NCI-H226 (cell line): Measurements from ENCODE around the gene MLLT6.

Source experiments
- DNase-seq: peaks from one replicate; pipeline ENCODE4 v3.0.0-alpha.2; 2015

MLLT6 gene

DNA sequence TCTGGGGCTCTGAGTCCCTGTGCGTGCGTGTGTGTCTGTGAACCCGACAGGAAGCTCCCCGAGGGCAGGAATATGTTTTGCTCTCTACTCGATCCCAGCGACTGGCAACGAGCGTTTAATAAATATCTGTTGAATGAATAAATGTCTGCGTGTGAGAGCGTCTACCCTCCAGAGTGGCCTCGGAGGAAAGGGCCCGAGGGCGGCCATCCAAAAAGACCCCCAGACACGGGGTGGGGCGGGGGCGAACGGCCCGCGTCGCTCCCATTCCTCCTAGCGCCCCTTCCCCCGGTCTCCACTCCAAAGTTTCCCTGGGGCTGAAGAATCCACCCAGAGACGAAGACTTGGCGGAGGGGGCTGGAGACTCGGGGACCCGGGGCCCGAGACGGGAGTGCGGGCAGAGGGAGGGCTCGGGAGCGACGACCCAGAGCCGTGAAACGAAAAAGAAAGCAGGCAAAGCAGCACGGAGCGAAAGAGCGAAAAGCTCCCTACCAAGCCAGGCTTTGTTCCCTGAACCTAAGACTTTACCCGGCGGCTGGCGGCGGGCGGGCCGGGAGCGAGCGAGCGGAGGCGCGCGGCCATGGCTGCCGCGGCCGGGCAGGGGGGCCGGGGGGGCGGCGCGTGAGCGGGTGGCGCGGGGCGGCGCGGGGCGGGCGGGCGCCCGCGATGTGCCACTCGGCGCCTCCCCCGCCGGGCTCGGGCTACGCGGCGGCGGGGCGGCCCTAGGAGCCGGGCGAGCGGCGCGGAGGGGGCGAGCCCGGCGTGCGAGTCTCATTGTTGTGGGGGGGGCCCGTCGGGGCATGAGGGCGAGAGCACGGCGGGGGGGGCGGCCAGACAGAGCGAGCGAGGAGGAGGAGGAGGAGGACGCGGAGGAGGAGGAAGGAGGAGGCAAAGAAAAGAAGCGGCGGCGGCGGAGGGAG is at the start of gene MLLT6:
Gene MLLT6 (plus strand): TSS at position 668 of the 917 bp plus-strand sequence. CDS start 360 bp downstream, outside the sequence.
- DNase-seq: peak; percentile 51

DNA sequence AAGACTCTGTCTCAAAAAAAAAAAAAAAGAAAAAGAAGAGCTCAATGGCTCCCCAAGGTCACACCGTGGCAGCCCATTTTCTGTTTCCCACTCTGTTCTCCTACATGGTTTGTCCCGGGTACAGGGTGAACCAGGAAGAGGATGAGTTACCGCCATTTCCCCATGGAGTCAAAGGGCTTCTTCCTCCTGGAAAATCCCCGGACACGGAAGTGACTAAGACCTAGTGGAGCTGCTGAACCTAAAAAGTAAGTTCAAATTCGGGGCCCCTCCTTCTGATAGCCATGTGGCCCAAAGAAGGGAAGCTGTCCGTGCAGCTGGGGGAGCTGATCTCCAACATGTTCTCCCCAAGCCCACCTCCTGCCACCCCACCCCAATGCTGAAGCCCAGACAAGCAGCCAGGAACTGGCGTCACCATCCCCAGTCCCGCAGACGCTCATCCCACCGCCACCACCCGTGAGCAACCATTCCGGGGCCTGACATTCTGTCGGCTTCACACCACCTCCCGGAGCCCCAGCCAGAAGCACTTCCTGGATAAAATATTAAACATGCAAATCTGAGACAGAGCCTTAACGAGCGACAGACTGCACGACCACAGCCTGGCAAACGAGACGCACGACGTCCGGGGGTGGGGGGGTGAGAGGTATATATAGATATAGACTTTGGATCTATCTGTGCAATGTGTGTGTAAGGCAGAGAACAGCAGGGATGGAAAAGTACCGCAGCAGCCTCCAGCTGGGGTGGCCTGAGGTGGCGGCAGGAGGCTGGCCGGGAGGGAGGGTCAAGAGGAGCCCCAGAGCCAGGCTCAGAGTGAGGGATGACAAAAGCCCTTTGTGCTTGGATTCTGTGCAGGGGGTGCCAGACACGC is 47.9 kb upstream of the MLLT6 start:
- no peak for DNase-seq

DNA sequence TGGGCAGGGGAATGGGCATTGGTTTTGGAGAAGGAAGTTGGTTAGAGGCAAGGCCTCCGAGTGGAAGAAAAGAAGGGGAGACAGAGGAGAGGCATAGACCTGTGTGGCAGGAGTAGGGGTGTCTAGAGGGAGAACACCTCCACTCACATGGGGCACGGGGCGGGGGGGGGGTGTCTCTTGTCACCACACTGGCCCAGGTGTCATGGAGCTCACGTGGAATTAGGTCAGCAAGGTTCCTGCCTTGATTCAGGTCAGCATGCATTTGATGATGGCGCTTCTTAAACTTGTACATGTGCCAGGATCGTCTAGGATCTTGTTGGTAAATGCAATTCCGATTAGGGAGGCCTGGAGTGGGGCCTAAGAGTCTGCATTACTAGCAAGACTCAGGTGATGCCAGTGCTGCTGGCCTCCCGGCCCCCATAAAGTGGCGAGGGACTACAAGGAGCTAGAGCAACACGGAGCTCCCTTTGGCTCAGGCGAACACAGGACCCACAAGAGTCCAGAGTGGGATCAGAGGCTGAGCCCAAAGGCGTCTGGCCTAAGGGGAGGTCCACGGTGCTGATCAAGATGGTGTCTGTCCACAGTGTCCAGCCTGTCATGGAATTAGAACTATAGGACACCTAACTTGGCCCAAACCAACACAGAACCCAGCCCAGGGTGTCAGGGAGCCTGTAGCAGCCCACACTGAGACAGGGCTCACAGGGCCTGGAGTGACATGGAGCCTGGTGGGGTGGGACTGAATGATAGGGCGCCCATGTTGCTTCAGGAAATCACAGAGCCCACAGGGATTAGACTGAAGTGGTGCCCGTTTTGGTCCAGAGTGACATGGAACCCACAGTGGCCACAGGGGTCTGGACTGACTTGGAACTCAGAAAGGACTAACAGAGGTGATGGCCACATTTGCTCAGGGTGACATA is 47.0 kb upstream of the MLLT6 start:
- DNase-seq: no peak

DNA sequence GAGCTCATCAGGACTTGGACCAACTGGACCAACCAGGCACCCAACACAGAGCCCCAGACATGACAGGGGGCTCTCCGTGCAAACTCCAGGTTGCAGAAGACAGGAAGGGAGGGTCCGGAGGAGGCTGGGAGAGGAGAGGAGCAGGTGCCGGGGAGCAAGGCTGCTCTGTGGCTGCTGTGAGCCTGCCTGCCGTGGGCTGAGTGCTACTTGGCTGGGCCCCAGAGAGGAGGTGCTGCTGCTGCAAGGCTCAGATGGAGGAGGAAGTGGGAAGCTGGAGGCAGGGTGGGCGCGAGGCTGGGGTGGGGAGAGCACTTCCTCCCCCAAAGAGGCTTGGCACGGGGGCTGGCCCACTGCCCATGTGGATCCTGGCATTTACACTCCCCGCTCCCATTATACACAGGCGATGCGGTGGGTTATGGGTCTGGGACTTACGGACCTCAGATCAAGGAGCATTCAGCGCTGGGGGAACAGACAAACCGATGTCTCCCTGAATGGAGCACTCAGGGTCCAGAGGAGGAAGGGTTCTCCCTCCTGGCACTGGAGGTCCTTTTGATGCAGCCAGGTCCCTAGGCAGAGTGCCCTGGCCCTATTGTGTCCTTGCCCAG is 46.2 kb upstream of the MLLT6 start:
- DNase-seq: no peak

DNA sequence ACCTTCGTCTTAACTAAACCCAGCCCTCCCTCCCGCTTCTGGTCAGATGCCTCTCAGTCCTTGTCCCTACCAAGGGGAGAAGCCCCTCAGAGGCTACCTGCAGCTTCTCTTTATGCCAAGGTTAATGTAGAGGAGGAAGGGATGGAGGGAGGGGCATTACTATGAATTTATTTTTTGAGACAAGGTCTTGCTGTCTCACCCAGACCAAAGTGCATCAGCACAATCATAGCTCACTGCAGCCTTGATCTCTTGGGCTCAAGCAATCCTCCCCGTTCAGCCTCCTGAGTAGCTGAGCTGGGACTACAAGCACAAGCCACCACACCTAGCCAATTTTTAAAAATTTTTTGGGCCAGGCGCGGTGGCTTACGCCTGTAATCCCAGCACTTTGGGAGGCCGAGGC is 45.7 kb upstream of the MLLT6 start:
- no peak for DNase-seq

DNA sequence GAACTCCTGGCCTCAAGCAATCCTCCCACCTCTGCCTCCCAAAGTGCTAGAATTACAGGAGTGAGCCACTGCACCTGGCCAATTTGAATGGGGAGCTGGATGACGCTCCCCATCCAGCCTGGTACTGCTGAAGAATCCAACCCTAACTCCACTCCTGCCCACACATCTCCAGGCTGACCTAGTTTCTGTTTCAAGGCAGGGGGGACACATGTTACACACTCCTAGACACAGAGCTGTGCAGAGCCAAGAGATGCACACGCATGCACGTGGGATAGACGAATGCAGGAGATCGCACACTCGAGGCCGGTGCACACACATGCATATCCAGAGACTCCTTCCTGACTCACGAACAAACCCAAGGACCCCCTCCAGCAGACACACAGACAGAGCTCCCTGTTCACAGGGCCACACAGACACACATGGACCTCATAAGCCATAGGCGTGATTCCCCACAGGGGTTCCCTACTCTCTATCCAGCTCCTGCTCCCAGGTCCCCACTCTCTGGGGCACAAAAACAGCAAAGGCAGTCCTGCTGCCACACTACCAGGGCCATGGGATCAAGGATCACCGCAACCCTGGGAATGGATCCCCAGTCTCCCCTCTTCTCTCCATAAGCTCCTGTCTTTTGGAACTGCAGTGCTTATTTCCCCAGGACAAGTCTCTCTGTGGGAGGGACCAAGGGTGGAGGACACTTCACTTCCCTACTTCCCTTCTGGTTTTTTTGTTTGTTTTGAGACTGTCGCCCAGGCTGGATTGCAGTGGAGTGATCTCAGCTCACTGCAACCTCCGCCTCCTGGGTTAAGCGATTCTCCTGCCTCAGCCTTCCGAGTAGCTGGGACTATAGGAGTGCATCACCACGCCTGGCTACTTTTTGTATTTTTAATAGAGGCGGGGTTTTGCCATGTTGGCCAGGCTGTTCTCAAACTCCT is 44.7 kb upstream of the MLLT6 start:
- no peak for DNase-seq

DNA sequence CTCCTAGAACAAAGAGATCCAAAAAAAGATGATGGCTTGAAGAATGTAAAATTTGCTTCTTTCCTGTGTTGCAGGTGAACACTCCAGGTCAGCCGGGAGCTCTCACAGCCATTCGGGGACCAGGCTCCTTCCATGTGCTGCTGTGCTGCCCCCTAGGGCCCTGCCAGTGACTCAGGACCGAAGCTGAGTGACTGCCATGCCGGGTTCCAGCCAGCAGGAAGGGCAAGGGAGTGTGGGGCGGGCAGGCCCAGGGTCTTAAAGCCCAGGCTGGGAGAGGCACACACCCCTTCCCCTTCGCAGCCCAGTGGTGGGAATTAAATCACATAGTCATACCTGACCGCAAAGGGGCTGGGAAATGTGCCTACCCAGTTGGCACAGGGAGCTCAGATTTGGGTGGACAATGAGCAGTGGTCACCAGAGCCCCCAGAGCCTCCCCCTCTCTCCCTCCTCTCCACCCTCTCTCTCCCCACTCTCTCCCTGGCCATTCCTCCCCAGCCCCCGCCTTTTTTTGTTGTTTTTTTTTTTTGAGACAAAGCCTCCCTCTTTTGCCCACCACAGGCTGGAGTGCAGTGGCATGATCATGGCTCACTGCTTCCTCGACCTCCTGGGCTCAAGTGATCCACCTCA is 41.8 kb upstream of the MLLT6 start:
- DNase-seq: peak; percentile 65

DNA sequence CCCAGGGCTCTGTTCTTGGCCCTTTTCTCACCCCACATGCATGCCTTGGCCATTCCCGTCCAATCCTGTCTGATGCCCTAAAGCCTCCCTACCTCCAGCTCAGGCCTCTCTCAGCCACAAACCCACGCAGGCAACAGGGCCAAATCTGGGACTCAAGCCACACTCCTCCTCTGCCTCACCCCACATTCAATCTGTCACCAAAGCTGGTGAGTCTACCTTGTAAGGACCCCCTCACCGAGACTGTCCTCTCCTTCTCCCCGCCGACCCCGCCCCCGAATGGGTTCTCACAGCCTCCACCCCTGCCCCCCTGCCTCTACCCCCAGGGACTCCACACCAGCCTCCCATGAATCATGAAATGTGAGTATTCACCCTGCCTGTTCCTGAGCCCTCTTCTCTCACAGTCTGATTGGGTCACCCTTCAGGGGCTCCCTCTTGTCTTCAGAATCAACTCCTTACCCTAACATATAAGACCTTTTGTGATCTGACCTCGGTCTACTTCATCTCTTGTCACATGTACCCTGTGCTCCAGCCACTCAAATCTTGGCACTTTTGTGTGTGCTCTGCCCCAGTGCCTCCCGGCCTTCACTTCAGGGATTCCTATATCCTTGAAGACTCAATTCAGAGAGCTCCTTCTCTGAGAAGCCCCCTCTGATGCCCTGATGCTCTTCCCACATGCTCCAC is 41.0 kb upstream of the MLLT6 start:
- DNase-seq: peak; percentile 36

DNA sequence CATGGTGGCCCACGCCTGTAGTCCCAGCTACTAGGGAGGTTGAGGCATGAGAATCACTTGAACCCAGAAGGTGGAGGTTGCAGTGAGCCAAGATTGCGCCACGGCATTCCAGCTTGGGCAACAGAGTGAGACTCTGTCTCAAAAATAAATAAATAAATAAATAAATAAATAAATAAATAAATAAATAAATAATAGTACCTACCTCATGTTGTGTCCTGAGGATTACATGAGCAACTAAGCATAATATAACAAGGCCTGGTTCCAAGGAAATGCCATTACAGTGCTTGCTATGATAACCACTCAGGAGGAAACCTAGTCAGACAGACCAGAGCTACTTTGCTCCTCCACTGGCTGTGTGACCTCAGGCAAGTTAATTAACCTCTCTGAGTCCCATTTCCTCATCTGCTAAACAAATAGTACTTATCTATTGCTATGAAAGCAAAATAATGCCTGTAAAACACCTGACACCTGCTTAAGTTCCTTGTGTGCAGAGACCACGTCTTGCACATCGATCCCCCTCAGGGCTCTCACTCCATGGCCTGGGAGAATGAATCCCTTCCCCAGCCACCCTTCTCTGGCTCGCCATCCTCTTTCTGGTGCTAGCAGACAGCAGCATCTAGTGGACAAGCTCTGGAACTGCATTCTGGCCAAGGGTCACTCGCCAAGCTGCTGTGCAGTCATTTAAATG is 37.8 kb upstream of the MLLT6 start:
- DNase-seq: peak; percentile 42

DNA sequence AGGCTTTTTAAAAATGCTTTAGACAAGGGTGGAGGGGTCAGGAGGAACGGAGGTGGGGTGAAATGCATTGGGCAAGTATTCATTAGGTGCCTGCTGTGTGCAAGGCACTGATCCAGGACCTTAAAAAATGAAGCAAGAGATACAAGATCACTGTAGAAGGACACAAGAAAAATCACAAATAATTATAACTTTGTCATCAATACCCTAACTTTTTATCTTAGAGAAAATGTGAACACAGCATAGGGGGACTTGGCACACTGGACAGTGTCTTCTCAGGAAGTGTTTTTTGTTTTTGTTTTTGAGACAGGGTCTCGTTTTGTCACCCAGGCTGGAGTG is 37.3 kb upstream of the MLLT6 start:
- no peak for DNase-seq

DNA sequence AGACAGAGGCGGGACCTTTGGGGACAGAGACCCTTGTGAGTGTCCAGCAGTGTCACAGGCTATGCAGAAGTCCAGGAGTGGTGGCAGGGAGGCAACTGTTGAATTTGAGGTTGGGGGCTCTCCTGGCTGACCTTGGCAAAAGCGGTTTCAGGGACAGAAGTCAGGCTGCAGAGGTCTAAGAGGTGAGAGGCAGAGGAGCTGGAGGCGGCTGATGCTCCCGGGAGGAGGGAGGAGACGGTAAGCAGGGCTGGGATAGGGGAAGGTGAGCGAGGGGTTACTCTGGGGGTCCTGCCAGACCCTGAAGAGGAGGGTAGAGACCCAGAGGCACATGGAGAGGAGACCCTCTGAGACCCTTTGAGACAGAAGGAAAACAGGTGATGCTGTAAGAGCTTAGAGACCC is 35.6 kb upstream of the MLLT6 start:
- no peak for DNase-seq

DNA sequence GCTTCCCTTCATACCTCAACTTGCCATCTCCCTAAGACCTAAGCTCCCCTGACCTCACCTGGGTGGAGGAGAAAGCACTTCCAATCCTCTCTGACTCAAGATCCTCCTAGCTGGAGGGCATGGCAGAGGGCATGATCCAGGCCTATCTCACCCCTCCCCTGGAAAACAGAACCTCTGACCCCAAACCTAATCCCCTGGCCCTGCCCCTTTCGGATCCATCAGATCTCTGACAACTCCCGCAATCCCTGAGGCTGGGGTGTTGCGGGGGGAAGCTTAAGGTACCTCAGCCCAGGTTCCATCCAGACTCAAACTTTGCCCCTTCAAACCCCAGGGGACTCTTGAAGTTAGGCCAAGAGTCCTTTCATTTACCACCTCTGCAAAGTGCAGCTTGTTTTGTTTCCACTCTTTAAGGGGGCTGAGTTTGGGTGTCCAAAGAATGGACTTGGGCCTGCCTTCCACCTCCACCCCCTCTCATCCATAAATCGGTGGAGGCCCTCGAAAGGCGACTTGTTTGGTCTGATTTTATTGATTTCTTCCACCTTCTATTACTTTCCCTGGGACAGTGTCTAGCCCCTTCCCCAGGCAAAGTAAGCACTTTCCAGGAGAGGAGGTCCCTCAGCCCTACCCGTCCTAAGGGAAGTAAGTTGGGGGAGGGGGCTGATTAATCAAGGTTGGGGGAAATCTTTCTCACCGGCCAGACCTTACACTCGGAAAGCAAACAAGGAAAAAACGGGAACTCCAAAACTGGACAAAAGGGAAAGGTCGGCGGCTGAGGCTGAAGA is 32.9 kb upstream of the MLLT6 start:
- no peak for DNase-seq

DNA sequence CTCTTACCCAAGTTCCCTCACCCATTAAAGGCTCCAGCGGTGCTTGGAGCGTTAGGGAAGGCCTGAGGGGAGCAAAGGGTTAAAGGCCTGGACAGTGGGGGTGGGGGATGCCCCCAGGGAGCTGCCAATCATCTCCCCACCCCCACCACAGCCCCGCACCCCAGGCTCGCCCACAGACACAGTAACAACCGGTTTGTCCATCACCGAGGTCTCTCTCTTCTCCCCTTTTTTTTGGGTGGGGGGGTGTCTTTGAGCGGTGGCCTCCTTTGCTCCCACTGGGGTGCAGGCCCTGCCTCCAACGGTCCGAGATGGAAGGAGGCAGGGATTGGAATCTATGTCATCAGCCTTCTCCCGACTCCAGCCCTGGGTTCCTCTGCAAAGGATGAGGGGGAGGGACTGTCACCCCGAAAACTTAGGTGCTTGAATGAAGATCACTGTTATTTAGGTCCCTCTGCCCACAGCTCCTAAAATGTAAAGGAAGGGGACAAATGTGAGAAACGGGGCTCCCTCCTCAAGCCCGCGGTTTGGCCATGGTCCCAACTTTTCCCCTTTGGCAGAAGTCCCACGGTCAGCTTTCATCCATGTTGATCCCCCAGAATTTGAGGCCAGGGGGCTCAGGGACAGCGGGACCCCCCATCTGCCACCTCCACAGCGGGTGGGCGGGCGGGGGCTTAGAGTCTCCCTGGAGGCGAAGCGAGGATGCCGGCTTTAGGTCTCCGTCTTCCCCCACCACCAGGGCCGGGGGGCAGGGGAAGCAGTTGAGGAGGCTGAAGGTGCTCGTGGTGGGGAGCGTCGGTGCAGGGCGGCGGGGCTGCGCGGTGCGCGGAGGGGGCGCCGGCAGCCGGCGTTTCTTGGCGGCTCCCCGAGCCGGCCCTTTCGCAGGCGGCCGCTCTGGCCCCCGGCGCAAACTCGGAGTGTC is 32.0 kb upstream of the MLLT6 start:
- no peak for DNase-seq

DNA sequence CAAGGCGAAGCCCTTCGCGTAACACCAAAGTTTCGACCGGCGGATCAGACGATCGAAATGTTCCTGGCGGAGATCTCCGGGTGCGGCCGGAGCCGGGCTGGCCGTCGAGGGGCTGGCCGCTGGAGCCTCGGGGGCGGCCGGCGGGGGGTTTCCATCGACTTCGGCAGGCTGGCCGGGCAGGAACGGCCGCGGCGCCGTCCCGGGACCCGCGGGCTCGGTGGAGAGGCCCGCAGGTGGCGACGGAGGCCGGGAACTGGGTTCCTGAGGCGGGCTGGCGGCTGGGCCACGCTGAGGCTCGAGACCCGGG is 31.4 kb upstream of the MLLT6 start:
- DNase-seq: no peak

DNA sequence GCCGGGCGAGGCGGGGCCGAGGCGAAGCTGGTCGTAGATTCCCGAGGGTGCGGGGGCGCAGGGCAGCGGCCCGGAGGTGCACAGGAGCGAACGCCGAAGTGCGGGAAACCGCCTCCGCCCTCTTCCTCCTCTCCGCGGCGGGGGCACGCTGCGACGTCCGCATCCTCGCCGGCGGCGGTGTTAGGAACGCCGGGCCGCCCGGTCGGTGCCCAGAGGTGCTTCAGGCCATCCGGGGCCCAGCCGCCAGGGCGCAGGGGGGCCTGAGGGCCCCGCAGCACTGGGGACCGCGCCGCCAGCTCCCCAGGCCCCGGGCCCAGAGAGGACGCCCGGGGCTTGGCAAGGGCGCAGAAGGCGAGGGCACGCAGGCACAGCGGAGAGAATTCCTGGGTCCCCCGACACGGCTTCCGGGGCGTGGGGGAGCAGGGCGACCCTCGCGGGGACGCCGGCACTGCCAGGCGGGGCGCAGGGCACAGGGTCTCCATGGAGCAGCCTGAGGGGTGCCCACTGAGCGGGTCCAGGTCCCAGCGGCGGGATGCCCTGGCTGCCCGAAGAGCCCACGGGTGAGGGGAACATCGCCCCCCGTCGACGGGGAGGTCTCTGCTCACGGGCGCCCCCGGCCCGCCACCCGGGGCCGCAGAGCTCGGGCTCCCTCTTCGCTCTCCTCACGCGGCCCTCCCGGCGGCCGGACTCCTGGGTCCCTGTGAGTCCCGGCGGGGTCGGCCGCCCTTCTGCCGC is 30.9 kb upstream of the MLLT6 start:
- no peak for DNase-seq

DNA sequence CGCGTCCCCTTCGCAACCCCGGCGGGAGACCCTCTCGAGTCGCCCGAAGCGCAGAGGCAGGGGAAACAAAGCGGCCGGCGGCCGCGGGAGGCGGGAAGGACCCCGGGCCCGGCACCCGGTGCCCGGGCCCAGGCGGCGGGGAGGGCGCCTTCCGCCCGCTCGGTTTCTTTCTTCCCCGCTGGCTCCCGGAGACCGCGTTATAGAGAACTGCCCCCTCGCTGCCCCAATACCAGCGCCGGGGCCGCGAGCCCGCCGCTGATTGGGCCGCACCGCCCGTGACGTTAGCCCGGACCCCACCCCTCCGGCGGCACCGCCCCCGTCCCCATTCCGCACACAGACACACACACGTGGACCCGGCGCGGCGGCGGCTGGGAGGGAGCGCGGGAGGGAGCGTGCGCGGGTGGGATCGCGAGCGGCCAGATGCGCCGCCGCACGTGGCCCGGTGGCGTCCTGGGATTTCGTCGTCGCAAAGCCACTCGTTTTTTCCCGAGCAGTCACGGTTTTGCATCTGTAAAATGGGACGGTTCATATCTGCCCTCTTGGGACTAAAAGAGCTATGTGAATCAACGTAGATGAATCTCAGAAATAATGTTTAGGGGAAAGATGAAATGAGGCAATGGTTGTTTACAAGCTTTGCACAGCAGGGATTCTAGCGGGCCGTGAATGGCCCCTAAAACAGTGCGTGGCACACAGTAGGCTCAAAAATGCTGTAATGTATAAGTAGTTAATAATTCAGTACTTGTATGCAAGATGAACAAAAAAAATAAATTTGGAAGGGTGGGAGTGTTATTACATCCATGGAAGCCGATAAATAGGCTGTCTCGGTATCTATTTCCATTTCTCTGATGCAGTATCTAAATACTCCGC is 30.1 kb upstream of the MLLT6 start, which contains the start of gene EPOP:
Gene EPOP (minus strand): TSS at position 209 of the 867 bp plus-strand sequence. CDS start 462 bp downstream, outside the sequence.
- peak; percentile 72 for DNase-seq
